ENCODE measurements around the gene ISOC2. TPM values are rescaled to one million over a fixed set of nuclear protein-coding genes. Genes with fewer than 3 reads are reported as not detected.

ISOC2 gene
- total RNA-seq, 6 experiments from 2014 or later = 69.4 to 222 (median 100) TPM

- Histone ChIP-seq H3K27ac (no peak overlapping the region), H3K4me1 (peaks cover 0 to 6% (median 2%) of the 10 kb centered on the region in 4 donors), H3K9me3 (no peaks in the 10 kb centered on the region), H3K27me3 (no peaks in the 10 kb centered on the region), H3K4me3 (no peak overlapping the region), H3K36me3 (peaks cover 0 to 10% (median 0%) of the 10 kb centered on the region in 4 donors)
- 72% methylated on average over 2 of the region's 14 CpGs for WGBS (ENCODE audit: insufficient coverage, low coverage, low lambda C conversion rate, missing lambda C conversion rate)
- peak; percentile 25 to 42 (median 32) for TF ChIP-seq CTCF (IDR thresholded peaks at IDR 0.05)
- no peak for TF ChIP-seq POLR2A (IDR thresholded peaks at IDR 0.05)
- intact Hi-C loops (cut with DNase I) = no loop called here
- peak in 2 of 4 donors; percentile 12 to 21 for ATAC-seq
- no peak for DNase-seq
These were observed 6.6 kb downstream of the ISOC2 start for GRCh38 chr19:55454787-55455243.

- intact Hi-C loops (cut with DNase I) = no loop called here
- Histone ChIP-seq H3K36me3 (peaks cover 0 to 10% (median 0%) of the 10 kb centered on the region in 4 donors), H3K27me3 (no peaks in the 10 kb centered on the region), H3K4me3 (no peak overlapping the region), H3K9me3 (no peaks in the 10 kb centered on the region), H3K4me1 (no peaks in the 10 kb centered on the region), H3K27ac (no peak overlapping the region)
- WGBS (ENCODE audit: insufficient coverage, low coverage, low lambda C conversion rate, missing lambda C conversion rate) = 91% methylated on average over 6 of the region's 12 CpGs
- TF ChIP-seq POLR2A (IDR thresholded peaks at IDR 0.05) (no peak), CTCF (IDR thresholded peaks at IDR 0.05) (no peak)
- peak in 1 of 4 donors; percentile 3 for ATAC-seq
- DNase-seq = no peak
These were observed 7.8 kb downstream of the ISOC2 start for GRCh38 chr19:55453511-55454260.

GRCh38 chr19:55452749-55453346 lies 8.6 kb downstream of the ISOC2 start:
- intact Hi-C loops (cut with DNase I) = no loop called here
- H3K4me3 ChIP-seq = no peak overlapping the region
- DNase-seq = no peak
- H3K27me3 ChIP-seq = no peaks in the 10 kb centered on the region
- H3K4me1 ChIP-seq = no peaks in the 10 kb centered on the region
- H3K27ac ChIP-seq = no peak overlapping the region
- ATAC-seq = peak; percentile 60 to 71 (median 62)
- peaks cover 0 to 10% (median 0%) of the 10 kb centered on the region in 4 donors for H3K36me3 ChIP-seq
- TF ChIP-seq POLR2A (IDR thresholded peaks at IDR 0.05) (no peak), CTCF (IDR thresholded peaks at IDR 0.05) (peak in 1 of 4 donors; percentile 7)
- WGBS (ENCODE audit: insufficient coverage, low coverage, low lambda C conversion rate, missing lambda C conversion rate) = 14% methylated on average over 9 of the region's 34 CpGs
- no peaks in the 10 kb centered on the region for H3K9me3 ChIP-seq

- TF ChIP-seq POLR2A (IDR thresholded peaks at IDR 0.05) = no peak
- TF ChIP-seq CTCF (IDR thresholded peaks at IDR 0.05) = no peak
- Histone ChIP-seq H3K4me1 (no peaks in the 10 kb centered on the region), H3K9me3 (no peaks in the 10 kb centered on the region), H3K36me3 (peaks cover 0 to 10% (median 0%) of the 10 kb centered on the region in 4 donors), H3K27me3 (no peaks in the 10 kb centered on the region), H3K4me3 (no peak overlapping the region), H3K27ac (no peak overlapping the region)
- WGBS (ENCODE audit: insufficient coverage, low coverage, low lambda C conversion rate, missing lambda C conversion rate) = 3% methylated on average over 6 of the region's 57 CpGs
- intact Hi-C loops (cut with DNase I) = no loop called here
- ATAC-seq (no peak), DNase-seq (no peak)
These were observed 9.3 kb downstream of the ISOC2 start for GRCh38 chr19:55451965-55452748.

Measured in right lobe of liver (tissue), 6 donors.